Stomach (tissue), 9 donors: ENCODE measurements around the gene SYT15. TPM values are rescaled to one million over a fixed set of nuclear protein-coding genes. Genes with fewer than 3 reads are reported as not detected.

ENCODE experiments used
- DNase-seq, 2 donors: peaks; one replicate each; pipeline versions ENCODE4 v3.0.0 to v3.0.0-alpha.2; 2013 to 2019
- H3K27ac ChIP-seq, 5 donors: fragments of 200-600 bp in 4 of 5; sonication (generic) in 4 of 5; one replicate each; pipeline ENCODE4 v1.5.1; 2013 to 2019; ENCODE audit warnings: mild to moderate bottlenecking in 1 of 5, moderate library complexity in 1 of 5
- H3K27me3 ChIP-seq, 3 donors: fragments of 200-600 bp; sonication (generic); one replicate each; pipeline ENCODE4 v1.5.1; 2017 to 2019; ENCODE audit warnings: mixed run types in 1 of 3
- H3K36me3 ChIP-seq, 4 donors: fragments of 200-600 bp; sonication (generic); 1 replicate in 3 of 4; 2 replicates in 1 of 4; pipeline ENCODE4 v1.5.1; 2016 to 2019
- H3K4me1 ChIP-seq, 4 donors: fragments of 200-600 bp; sonication (generic); one replicate each; pipeline ENCODE4 v1.5.1; 2016 to 2019
- H3K4me3 ChIP-seq, 4 donors: fragments of 200-600 bp; sonication (generic) in 3 of 4; one replicate each; pipeline ENCODE4 v1.5.1; 2016 to 2019; ENCODE audit warnings: mild to moderate bottlenecking in 1 of 4
- H3K9me3 ChIP-seq, 4 donors: fragments of 200-600 bp; sonication (generic); one replicate each; pipeline ENCODE4 v1.5.1; 2016 to 2019
- EP300 ChIP-seq: sonication (generic); formaldehyde crosslinking; IDR thresholded peaks from one replicate; pipeline ENCODE4 v1.6.1; 2017; ENCODE audit warnings: antibody characterized with exemption
- POLR2A ChIP-seq, 4 donors: fragments of 450-650 bp; IDR thresholded peaks; one replicate each; pipeline ENCODE4 v1.6.1; 2016; ENCODE audit warnings: antibody characterized with exemption in 4 of 4, control low read depth in 2 of 4, mild to moderate bottlenecking in 1 of 4, moderate library complexity in 1 of 4
- POLR2AphosphoS5 ChIP-seq, 3 donors: sonication (generic); formaldehyde crosslinking; IDR thresholded peaks; one replicate each; pipeline ENCODE4 v1.6.1; 2016; ENCODE audit warnings: antibody characterized with exemption in 3 of 3
- WGBS, 5 donors: extraction: QIAGEN DNeasy Blood & Tissue Kit in 3 of 5; methylation state at CpG; one replicate each; pipeline versions ENCODE4 v1.1.5 to v1.1.7; 2013 to 2018; 5-methylcytosine and 5-hydroxymethylcytosine counted together
- intact Hi-C: fragments of 100-400 bp; cut with DNase I; formaldehyde crosslinking; loops from one replicate; pipeline ENCODE4 v1.15.1; 2023; ENCODE audit warnings: low total_unique reads
- polyA plus RNA-seq, 3 donors: library from polyadenylated mRNA; stranded (reverse); fragments of 200-250 nt; gene quantifications; one replicate each; pipeline ENCODE4 v1.2.3, GENCODE V29; 2013
- total RNA-seq, 5 donors: library from RNA; depleted of rRNA; stranded (reverse); fragments of >200 nt; gene quantifications; one replicate each; pipeline versions ENCODE4 v1.1.0 to v1.2.3, GENCODE V29; 2014 to 2016
- TF ChIP-seq, protein P1 (sequence below), 7 experiments: fragments of 450-650 bp in 4 of 7; fragments of 200-600 bp in 3 of 7; sonication (generic) in 3 of 7; IDR thresholded peaks; one replicate each; pipeline ENCODE4 v1.5.1; 2016 to 2019; ENCODE audit warnings: antibody characterized with exemption in 7 of 7, control low read depth in 2 of 7, mild to moderate bottlenecking in 1 of 7
- donor health status: healthy with polysubstance abuse.
- donor health status: Bipolar disorder and iron deficiency.
- donor health status: healthy.

Gene SYT15
- total and polyA plus RNA-seq, 8 donors, result 0.12 to 85.8 (median 0.93) TPM; not detected in 2

DNA sequence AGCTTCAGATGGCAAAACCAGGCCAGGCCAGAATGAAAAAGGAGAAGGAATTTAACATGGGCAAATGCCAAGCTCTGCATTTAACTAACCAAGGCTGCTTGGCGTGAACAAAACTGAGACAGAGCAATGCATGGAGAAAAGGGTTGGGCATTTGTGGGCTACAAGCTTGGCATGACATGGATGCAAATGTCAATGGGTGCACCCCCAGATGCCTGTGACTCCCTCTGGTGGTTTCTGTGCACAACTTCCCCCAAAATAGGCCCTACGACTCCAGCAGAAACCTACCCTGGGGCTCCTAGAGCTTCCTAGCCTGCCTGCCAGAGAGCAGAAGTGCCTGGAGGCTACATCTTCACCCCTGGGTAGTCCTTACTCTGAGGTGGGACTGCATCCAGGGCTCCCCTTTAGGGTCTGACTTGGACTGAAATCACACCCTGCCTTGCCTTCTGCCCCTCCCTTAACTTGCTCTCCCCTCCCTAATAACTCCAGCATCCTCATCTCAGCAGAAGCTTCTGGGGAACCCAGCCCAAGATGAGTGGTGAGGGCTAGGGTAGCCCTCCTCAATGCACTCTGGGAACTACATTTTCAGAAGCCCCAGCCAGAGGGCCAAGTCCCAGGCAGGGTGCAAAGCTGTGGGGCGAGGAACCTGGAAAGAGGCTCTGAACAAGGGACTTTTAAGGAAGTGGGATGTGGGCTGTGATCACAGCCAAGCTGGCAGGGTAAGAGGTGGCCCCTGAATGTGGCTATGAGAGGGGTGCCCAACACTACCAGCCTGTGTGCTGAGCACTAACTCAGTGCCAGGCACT, 33.7 kb upstream of the SYT15 start:
- H3K4me3 ChIP-seq, result no peak overlapping the region
- 45 to 61% (median 51%) methylated on average over 3 of the region's 3 CpGs for WGBS, 5 donors
- DNase-seq, result peak in 1 of 2 donors; percentile 26
- no peaks in the 10 kb centered on the region for H3K9me3 ChIP-seq
- intact Hi-C loops, result no loop called here
- TF ChIP-seq POLR2A (IDR thresholded peaks at IDR 0.05), result no peak
- TF ChIP-seq, protein P1, sequence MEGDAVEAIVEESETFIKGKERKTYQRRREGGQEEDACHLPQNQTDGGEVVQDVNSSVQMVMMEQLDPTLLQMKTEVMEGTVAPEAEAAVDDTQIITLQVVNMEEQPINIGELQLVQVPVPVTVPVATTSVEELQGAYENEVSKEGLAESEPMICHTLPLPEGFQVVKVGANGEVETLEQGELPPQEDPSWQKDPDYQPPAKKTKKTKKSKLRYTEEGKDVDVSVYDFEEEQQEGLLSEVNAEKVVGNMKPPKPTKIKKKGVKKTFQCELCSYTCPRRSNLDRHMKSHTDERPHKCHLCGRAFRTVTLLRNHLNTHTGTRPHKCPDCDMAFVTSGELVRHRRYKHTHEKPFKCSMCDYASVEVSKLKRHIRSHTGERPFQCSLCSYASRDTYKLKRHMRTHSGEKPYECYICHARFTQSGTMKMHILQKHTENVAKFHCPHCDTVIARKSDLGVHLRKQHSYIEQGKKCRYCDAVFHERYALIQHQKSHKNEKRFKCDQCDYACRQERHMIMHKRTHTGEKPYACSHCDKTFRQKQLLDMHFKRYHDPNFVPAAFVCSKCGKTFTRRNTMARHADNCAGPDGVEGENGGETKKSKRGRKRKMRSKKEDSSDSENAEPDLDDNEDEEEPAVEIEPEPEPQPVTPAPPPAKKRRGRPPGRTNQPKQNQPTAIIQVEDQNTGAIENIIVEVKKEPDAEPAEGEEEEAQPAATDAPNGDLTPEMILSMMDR (IDR thresholded peaks at IDR 0.05), result peak in 3 of 7 experiments; percentile 6 to 27 (median 6)
- H3K27me3 ChIP-seq, result peaks cover 0 to 19% (median 12%) of the 10 kb centered on the region in 3 donors
- peak overlapping the region in 3 of 5 donors; percentile 1 to 62 (median 61) for H3K27ac ChIP-seq
- peaks cover 26 to 36% (median 34%) of the 10 kb centered on the region in 4 donors for H3K4me1 ChIP-seq
- peaks cover 0 to 13% (median 11%) of the 10 kb centered on the region in 4 donors for H3K36me3 ChIP-seq

DNA sequence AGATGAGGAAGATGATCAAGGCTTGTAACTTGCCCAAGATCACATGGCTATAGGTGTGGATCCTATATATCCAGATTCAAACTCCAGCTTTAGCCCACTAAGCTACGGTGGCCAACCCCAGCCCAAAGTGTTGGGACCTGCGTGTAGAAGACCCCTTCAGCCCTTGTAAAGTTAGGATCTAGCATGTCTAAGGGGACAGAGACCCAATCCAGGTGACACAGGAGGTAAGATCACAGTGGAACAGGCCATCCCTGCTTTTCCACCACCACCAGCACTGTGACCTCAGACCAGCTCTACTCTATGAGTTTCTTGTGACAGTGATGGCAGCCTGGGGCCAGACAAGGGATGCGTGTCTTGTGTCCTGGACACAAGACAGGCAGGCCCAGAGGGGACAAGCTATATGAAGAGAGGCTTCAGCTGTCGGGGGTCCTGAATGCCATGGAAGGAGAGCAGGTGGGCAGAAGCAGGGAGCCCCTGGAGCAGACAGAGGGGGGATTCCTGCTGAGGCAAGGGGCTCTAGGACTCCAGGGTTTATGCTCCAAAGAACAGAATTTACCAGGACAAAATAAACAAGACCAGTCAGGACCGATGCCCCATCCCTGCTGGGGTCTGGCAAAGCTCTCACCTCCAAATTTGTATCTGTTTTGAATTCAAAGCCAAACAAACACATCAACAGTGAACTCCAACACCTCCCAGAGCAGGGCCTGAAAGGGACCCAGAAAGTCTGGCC, 32.9 kb upstream of the SYT15 start:
- H3K4me3 ChIP-seq, result no peak overlapping the region
- H3K9me3 ChIP-seq, result no peaks in the 10 kb centered on the region
- peaks cover 0 to 11% (median 9%) of the 10 kb centered on the region in 3 donors for H3K27me3 ChIP-seq
- peak in 1 of 2 donors; percentile 24 for DNase-seq
- 83 to 85% (median 84%) methylated on average over 5 of the region's 5 CpGs for WGBS, 5 donors
- H3K27ac ChIP-seq, result no peak overlapping the region
- peaks cover 0 to 19% (median 18%) of the 10 kb centered on the region in 4 donors for H3K36me3 ChIP-seq
- TF ChIP-seq POLR2AphosphoS5 (IDR thresholded peaks at IDR 0.05), result no peak
- no peak for TF ChIP-seq POLR2A (IDR thresholded peaks at IDR 0.05)
- TF ChIP-seq, protein P1 (IDR thresholded peaks at IDR 0.05), result no peak
- TF ChIP-seq EP300, result no peak
- intact Hi-C loops, result no loop called here
- peaks cover 18 to 28% (median 26%) of the 10 kb centered on the region in 4 donors for H3K4me1 ChIP-seq

DNA sequence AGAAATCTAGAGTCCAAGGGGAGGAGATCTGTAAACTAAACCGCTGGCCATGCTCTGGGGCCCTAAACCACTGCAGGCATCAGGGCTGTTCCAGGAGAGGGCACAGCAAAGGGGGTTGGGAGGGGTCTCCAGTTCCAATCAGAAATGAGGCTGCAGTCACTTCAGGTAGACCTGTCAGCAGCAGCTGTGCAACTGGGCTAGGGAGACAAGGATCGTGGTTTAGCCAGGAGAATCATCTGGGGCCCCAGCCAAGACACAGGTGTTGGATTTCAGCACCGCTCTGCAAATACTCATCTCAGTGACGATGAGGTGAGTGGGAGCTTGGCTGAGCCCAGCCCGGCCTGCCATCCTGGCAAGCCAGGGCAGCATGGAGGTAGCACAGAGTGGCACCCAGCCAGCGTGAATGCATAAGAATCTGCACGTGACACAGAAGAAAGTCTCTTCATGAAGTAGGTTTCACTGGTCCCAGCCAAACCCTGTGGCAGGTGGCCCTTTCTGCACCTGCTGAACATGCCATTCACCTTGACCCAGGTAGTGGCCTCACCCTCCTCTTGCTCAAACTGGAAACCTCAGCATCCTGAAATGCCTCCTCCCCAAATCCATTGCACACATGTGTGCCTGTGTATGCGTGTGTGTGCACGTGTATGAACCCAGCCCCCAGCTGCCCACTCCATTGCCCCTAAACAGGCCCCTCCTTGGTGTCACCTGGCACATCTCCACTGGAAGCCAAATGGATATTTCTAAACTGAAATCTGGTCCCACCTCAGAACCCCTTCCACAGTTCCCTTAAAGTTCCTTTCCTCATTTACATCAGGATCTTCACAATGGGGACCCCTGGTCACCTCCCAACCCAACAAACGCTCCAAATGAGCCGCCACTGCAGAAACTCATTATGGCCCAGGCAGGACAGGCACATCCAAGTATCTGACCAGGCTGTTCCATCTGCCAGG, 32.1 kb upstream of the SYT15 start:
- Histone ChIP-seq H3K36me3 (peaks cover 0 to 22% (median 19%) of the 10 kb centered on the region in 4 donors), H3K27ac (no peak overlapping the region), H3K4me3 (no peak overlapping the region), H3K9me3 (no peaks in the 10 kb centered on the region), H3K27me3 (peaks cover 0 to 3% (median 2%) of the 10 kb centered on the region in 3 donors), H3K4me1 (peaks cover 12 to 22% (median 20%) of the 10 kb centered on the region in 4 donors)
- WGBS, 5 donors, result 72 to 79% (median 74%) methylated on average over 11 of the region's 11 CpGs
- intact Hi-C loops, result no loop called here
- TF ChIP-seq EP300 (no peak), POLR2AphosphoS5 (IDR thresholded peaks at IDR 0.05) (no peak), POLR2A (IDR thresholded peaks at IDR 0.05) (no peak)
- TF ChIP-seq, protein P1 (IDR thresholded peaks at IDR 0.05), result no peak
- peak in 1 of 2 donors; percentile 48 for DNase-seq
